Cardiac septum (tissue), 1 donor: ENCODE measurements around the gene DAGLA. TPM values are rescaled to one million over a fixed set of nuclear protein-coding genes. Genes with fewer than 3 reads are reported as not detected.

Source experiments
- DNase-seq: peaks from one replicate; pipeline ENCODE4 v3.0.0-alpha.2; 2020; ENCODE audit warnings: low spot score
- intact Hi-C: fragments of 100-400 bp; cut with DNase I; formaldehyde crosslinking; loops from one replicate; pipeline ENCODE4 v1.14.0; 2022
- total RNA-seq: library from RNA; stranded (reverse); fragmentation: NEBNext Ultra II Directional; extraction: Animal tissue kit (Norgen Biotek cat#: 25700); gene quantifications from one replicate; pipeline ENCODE4 v1.2.1, GENCODE V29; 2021
- donor health status: DM: no; HTN: no; CAD: no.

DAGLA gene
- total RNA-seq, 1 donor from 2014 or later = 3.3 TPM

- intact Hi-C loops = no loop called here
Measured at GRCh38 chr11:61704838-61705237, 24.6 kb downstream of the DAGLA start.

GRCh38 chr11:61706452-61707400 lies 26.5 kb downstream of the DAGLA start:
- DNase-seq = no peak
- intact Hi-C loops = no loop called here

More at GRCh38 chr11:61704838-61705237, 24.6 kb downstream of the DAGLA start:
- DNase-seq = no peak

- intact Hi-C loops = no loop called here
- DNase-seq = no peak
Measured at GRCh38 chr11:61707574-61707973, 27.4 kb downstream of the DAGLA start.

- intact Hi-C loops = no loop called here
- DNase-seq = no peak
Measured at GRCh38 chr11:61709110-61709509, 28.9 kb downstream of the DAGLA start.

- intact Hi-C loops = no loop called here
- no peak for DNase-seq
Measured at GRCh38 chr11:61709572-61709971, 29.4 kb downstream of the DAGLA start.

GRCh38 chr11:61710019-61710418 lies 29.8 kb downstream of the DAGLA start:
- DNase-seq = no peak
- intact Hi-C loops = no loop called here

- intact Hi-C loops = no loop called here
- DNase-seq = no peak
Measured at GRCh38 chr11:61711037-61711436, 30.8 kb downstream of the DAGLA start.

GRCh38 chr11:61711498-61711897 lies 31.3 kb downstream of the DAGLA start:
- no peak for DNase-seq
- intact Hi-C loops = no loop called here

GRCh38 chr11:61712314-61712713 lies 32.1 kb downstream of the DAGLA start:
- no peak for DNase-seq
- intact Hi-C loops = no loop called here

- intact Hi-C loops = no loop called here
Measured at GRCh38 chr11:61712846-61713245, 32.7 kb downstream of the DAGLA start.

GRCh38 chr11:61713464-61713863 lies 33.3 kb downstream of the DAGLA start:
- intact Hi-C loops = no loop called here
- DNase-seq = no peak

More at GRCh38 chr11:61712846-61713245, 32.7 kb downstream of the DAGLA start:
- no peak for DNase-seq

GRCh38 chr11:61713906-61714305 lies 33.7 kb downstream of the DAGLA start:
- intact Hi-C loops = no loop called here
- DNase-seq = no peak

- intact Hi-C loops = no loop called here
- no peak for DNase-seq
Measured at GRCh38 chr11:61714316-61714715, 34.1 kb downstream of the DAGLA start.

GRCh38 chr11:61714916-61715315 lies 34.7 kb downstream of the DAGLA start:
- intact Hi-C loops = no loop called here
- DNase-seq = no peak

GRCh38 chr11:61715867-61716266 lies 35.7 kb downstream of the DAGLA start:
- DNase-seq = no peak
- intact Hi-C loops = no loop called here

- no peak for DNase-seq
- intact Hi-C loops = no loop called here
Measured at GRCh38 chr11:61716478-61717285, 36.5 kb downstream of the DAGLA start.

- intact Hi-C loops = no loop called here
- DNase-seq = no peak
Measured at GRCh38 chr11:61717286-61718033, 37.3 kb downstream of the DAGLA start.

GRCh38 chr11:61718046-61718531 lies 37.9 kb downstream of the DAGLA start:
- intact Hi-C loops = no loop called here
- no peak for DNase-seq

GRCh38 chr11:61718621-61719302 lies 38.6 kb downstream of the DAGLA start:
- DNase-seq = no peak
- intact Hi-C loops = no loop called here
